Right atrium auricular region (tissue), 2 donors: ENCODE results near the gene PODNL1. TPM values are rescaled to one million over a fixed set of nuclear protein-coding genes. Genes with fewer than 3 reads are reported as not detected.

Experiments used
- DNase-seq: peaks from one replicate; pipeline ENCODE4 v3.0.0-alpha.2; 2019; ENCODE audit warnings: low spot score
- H3K27ac ChIP-seq, 2 donors: fragments of 200-600 bp; sonication (generic); 1 replicate in 1 of 2; 2 replicates in 1 of 2; pipeline ENCODE4 v1.5.1; 2016 to 2019
- H3K27me3 ChIP-seq, 2 donors: fragments of 200-600 bp; sonication (generic); one replicate each; pipeline versions ENCODE4 v1.5.1 to v1.6.0; 2017 to 2019
- H3K36me3 ChIP-seq: fragments of 200-600 bp; sonication (generic); one replicate; pipeline ENCODE4 v1.5.1; 2016
- H3K4me1 ChIP-seq, 2 donors: fragments of 200-600 bp; sonication (generic); one replicate each; pipeline versions ENCODE4 v1.5.1 to v1.6.0; 2017 to 2019
- H3K4me3 ChIP-seq, 2 donors: fragments of 200-600 bp; sonication (generic); 1 replicate in 1 of 2; 2 replicates in 1 of 2; pipeline ENCODE4 v1.5.1; 2017 to 2019; ENCODE audit warnings: mild to moderate bottlenecking in 1 of 2, moderate library complexity in 1 of 2
- H3K9me3 ChIP-seq, 2 donors: fragments of 200-600 bp; sonication (generic); one replicate each; pipeline ENCODE4 v1.5.1; 2019
- CTCF ChIP-seq, 2 donors: fragments of 200-600 bp; sonication (generic); IDR thresholded peaks; one replicate each; pipeline ENCODE4 v1.5.1; 2019; ENCODE audit warnings: antibody characterized with exemption in 2 of 2
- total RNA-seq, 2 donors: library from RNA; depleted of rRNA; stranded (reverse); fragments of >200 nt; gene quantifications; one replicate each; pipeline ENCODE4 v1.1.0, GENCODE V29; 2016

PODNL1 gene
- total RNA-seq, 2 donors from 2014 or later = 0.47 to 1.1 TPM

GRCh38 chr19:13946414-13946813, 8.2 kb upstream of the PODNL1 start:
- Histone ChIP-seq H3K4me3 (no peak overlapping the region), H3K4me1 (no peaks in the 10 kb centered on the region), H3K36me3 (no peaks in the 10 kb centered on the region), H3K27me3 (no peaks in the 10 kb centered on the region), H3K9me3 (no peaks in the 10 kb centered on the region), H3K27ac (no peak overlapping the region)
- no peak for TF ChIP-seq CTCF (IDR thresholded peaks at IDR 0.05)
- DNase-seq = no peak

GRCh38 chr19:13942023-13942684, 3.9 kb upstream of the PODNL1 start:
- Histone ChIP-seq H3K27me3 (peaks cover 0 to 6% of the 10 kb centered on the region in 2 donors), H3K4me3 (no peak overlapping the region), H3K4me1 (peaks cover 0 to 9% of the 10 kb centered on the region in 2 donors), H3K27ac (no peak overlapping the region), H3K36me3 (no peaks in the 10 kb centered on the region), H3K9me3 (no peaks in the 10 kb centered on the region)
- TF ChIP-seq CTCF (IDR thresholded peaks at IDR 0.05) = no peak
- no peak for DNase-seq

- no peak for TF ChIP-seq CTCF (IDR thresholded peaks at IDR 0.05)
- H3K9me3 ChIP-seq = no peaks in the 10 kb centered on the region
- H3K4me1 ChIP-seq = peaks cover 0 to 9% of the 10 kb centered on the region in 2 donors
- peaks cover 6 to 7% of the 10 kb centered on the region in 2 donors for H3K27me3 ChIP-seq
- no peak overlapping the region for H3K27ac ChIP-seq
- DNase-seq = no peak
- H3K36me3 ChIP-seq = no peaks in the 10 kb centered on the region
- H3K4me3 ChIP-seq = peak overlapping the region in 1 of 2 donors; percentile 38
Observed at GRCh38 chr19:13937479-13938300, 527 bp downstream of the PODNL1 start.

- Histone ChIP-seq H3K4me1 (peaks cover 0 to 9% of the 10 kb centered on the region in 2 donors), H3K27me3 (peaks cover 6 to 7% of the 10 kb centered on the region in 2 donors), H3K27ac (no peak overlapping the region), H3K9me3 (no peaks in the 10 kb centered on the region), H3K36me3 (no peaks in the 10 kb centered on the region), H3K4me3 (no peak overlapping the region)
- no peak for TF ChIP-seq CTCF (IDR thresholded peaks at IDR 0.05)
- DNase-seq = no peak
Observed at GRCh38 chr19:13935765-13936510, 2.3 kb downstream of the PODNL1 start.

- Histone ChIP-seq H3K36me3 (peaks cover 9% of the 10 kb centered on the region), H3K27me3 (peaks cover 6 to 7% of the 10 kb centered on the region in 2 donors), H3K9me3 (no peaks in the 10 kb centered on the region), H3K4me3 (no peak overlapping the region), H3K27ac (no peak overlapping the region), H3K4me1 (peaks cover 0 to 9% of the 10 kb centered on the region in 2 donors)
- no peak for TF ChIP-seq CTCF (IDR thresholded peaks at IDR 0.05)
- no peak for DNase-seq
Observed at GRCh38 chr19:13934785-13935109, 3.5 kb downstream of the PODNL1 start.
